Brain pericyte (primary cell): Measurements from ENCODE around the gene AFMID.

ENCODE experiments used
- DNase-seq: peaks from one replicate; pipeline ENCODE4 v3.0.0-alpha.2; 2012; ENCODE audit warnings: low read depth, low spot score

Gene AFMID

DNA sequence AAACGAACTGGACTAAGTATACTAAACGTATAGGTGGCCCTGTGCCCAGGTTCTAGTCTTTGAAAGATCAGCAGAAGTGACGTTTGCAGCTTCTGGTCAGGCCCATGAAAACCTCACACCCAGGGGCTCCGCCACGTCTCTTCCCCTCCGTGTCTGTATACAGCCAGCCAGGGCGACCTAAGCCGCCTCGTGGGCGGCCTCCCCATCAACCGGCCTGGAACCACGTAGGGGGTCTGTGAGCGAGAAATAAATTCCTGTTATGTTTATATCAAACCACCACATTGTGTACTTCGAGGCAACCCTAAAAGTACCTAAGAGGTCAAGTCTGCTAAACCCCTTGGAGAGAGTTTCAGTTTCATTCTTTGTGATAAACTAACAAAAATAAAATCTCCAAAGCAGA is 7.1 kb upstream of the AFMID start:
- peak; percentile 38 for DNase-seq

DNA sequence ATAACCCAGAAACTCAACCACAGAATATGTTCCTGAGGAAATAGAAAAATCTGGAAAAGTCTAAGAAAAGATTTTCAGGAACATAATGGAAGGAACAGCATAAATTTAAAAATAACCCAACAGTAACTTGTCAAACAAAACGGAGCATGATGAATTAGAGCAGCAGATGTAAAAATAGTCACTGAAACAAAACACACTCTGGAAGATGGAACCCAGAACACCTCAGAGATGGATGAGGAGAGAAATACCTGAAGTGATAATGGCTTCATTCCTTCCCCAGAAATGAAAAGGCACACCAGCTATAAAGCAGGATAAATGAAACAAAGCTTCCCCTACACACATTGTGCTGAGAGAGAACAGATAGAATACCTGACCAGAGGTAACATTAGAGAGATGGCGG is 6.7 kb upstream of the AFMID start:
- no peak for DNase-seq

DNA sequence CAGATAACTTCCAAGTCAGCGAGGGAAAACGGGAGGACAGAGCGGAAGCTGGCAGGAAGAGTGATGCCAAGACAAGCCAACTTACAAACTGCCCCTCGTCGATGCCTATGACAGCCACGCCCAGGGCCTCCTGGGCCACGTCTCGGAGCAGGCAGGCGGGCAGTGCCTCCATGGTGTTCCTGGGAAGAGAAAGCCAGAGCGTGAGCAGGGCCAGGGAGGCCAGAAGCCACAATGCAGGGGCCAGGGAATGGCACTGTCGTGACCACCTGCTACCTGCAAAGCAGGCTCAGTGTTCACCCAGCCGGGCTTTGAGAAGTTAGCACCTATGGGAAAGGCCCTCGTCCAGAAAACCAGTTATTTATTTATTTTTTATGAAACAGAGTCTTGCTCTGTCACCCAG is 4.7 kb upstream of the AFMID start:
- DNase-seq, result no peak

DNA sequence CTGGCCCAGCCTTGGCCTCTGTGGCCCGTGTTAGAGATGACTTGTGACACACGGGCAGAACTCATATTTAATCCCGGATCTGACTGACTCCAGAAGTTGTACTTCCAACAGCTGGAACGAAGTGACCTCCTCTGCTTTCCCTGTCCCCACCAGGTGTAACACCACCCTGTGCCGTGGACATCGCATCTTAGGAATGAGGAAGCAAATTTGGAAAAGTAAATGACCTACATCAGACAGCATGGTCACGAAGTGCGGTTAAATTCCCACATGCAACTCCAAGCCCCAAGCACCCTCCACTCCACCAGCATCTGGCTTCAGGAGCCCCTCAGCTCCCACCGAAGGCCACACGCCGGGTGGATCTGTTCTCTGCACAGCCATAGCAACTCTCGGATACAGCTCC is 3.2 kb upstream of the AFMID start:
- DNase-seq, result no peak

DNA sequence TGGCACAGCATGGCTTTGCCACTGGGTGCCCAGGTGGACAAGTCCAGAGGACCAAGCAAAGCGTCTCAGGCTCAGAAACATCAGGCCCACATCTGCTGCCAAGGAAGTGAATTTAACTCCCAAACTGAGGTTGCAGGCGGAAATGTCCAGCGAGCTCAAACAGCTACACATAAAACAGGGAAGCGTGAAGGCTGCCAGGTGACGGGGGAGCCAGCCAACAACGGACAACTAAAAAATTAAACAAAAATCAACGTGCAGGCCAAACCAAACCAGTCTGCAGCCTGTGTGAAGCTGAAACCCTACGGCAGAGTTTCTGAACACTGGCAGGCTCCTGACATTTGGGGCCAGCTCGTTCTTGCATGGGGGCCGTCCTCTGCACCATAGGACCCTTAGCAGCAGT is 2.8 kb upstream of the AFMID start:
- no peak for DNase-seq

DNA sequence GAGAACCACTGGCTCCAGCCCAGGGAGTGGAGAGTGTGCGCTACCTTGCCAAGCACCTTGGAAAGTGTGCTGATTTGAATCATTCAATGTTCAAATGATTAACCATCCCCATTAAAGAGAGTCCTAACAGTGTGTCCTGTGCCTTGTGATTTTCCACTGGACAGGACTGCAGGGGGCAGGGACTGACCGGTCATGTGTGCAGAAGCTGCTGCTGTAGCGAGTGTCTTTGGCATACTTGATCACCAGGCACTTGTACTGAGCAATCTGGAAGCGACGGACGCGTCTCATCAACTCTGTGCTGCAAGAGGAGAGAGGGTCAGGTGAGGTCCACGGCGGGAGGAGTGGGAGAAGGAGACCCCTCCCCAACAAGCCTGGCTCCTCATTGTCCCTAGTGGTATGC is 2.3 kb upstream of the AFMID start:
- no peak for DNase-seq

DNA sequence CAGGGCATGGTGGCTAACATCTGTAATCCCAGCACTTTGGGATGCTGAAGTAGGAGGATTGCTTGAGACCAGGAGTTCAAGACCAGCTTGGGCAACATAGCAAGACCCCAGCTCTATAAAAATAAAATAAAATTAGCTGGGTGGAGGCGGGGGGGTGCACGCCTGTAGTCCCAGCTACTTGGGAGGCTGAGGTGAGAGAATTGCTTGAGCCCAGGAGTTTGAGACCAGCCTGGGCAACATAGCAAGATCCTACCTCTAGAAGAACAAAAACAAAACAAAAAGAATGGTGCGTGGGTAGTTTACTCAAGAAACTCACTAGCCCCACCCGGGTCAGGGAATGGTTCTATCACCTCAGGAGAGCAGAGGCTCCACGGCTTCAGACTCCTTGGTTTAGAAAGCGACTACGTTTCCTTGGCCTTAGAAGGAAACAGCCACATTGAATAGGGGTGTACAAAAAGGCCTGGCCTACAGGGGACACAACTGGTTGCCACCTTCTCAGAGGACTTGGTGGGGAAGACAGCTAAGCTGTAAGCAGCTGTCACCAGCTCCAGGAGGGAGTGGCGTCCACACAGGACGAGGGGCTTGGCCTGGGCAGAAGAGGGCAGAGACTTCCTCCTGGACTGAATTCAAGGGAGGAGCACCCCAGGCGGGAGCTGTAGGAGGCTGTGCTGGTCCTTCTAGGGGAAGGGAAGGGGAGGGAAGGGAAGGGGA is 1.0 kb upstream of the AFMID start:
- DNase-seq, result no peak

DNA sequence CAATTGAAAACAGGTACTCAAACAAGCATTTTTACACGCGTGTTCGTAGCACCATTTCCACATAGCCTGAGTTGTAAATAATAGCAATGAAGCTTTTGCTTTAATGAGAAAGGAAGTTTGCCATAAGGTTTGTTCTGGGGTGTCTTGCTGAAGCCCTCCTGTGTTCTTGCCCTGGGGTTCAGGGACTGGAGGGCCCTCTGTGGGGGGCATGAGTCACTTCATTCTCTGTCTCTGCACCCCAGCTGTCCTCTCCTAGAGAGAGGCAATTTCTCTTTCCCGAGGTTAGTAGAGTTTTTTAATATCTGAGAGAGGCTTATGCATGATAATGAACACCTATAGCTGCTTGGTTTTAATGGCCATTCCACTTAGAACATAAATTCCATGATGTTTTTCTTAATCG is 9.6 kb downstream of the AFMID start:
- no peak for DNase-seq

DNA sequence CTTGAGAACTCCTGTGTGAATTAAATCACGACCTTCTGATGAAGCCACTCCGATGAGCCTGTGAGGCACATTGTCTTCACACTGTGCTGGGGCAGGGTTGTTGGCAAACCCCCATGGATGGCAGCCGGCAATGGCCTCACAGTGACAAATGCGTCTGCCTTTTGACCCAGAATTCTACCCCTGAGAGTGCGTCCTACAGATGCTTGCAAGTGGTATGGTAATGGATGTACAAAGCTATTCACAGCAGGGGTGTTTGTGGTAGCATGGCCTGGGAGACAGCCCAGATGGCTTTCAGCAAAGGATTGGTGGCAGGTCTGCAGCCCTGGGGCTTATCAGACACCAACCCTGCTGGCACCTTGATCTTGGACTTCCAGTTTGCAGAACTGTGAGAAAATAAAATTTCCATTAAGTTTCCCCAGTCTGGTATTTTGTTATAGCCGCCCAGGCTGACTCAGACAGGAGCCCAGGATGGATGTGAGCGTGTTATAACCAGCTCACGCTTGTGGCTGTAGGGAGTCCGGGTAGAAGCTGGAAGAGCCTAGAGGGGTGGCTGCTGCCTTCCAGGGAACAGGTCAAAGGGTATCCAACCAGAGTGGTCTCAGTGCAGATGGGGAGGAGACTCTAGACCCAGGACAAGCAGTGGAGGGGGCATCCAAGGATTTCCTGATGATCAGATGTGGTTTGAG is 10.1 kb downstream of the AFMID start:
- DNase-seq, result no peak

DNA sequence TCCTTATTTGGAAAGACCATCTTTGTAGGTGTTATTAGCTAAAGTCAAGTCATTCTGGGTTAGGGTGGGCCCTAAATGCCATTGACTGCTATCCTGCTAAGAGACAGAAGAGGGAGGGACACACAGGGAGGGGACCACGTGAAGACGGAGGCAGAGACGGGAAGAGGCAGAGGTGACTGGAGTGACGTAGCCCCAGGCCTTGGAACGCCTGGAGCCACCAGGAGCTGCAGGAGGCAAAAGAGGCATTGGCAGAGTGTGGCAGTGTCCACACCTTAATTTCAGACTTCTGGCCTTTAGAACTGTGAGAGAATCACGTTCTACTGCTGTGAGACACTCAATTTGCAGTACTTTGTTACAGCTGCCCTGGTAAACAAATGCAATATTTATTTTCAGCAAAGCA is 13.3 kb downstream of the AFMID start:
- DNase-seq, result no peak

DNA sequence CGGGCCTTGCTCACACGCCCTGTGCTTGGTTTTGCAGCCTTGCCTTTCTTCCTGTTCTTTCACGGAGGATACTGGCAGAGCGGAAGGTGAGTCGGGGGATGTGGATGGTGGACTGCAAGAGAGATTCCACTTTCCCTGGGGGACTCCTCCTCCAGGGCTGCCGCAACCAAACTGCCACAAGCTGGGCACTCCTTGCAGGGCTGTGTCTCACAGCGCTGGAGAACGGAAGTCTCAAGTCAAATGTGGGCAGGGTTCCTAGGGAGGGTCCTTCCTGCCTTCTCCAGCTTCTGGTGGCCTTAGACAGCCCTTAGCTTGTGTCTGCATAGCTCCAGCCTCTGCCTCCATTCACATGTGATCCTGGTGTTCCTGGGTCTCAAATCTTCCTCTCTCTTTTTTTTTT is 15.5 kb downstream of the AFMID start:
- DNase-seq, result no peak

DNA sequence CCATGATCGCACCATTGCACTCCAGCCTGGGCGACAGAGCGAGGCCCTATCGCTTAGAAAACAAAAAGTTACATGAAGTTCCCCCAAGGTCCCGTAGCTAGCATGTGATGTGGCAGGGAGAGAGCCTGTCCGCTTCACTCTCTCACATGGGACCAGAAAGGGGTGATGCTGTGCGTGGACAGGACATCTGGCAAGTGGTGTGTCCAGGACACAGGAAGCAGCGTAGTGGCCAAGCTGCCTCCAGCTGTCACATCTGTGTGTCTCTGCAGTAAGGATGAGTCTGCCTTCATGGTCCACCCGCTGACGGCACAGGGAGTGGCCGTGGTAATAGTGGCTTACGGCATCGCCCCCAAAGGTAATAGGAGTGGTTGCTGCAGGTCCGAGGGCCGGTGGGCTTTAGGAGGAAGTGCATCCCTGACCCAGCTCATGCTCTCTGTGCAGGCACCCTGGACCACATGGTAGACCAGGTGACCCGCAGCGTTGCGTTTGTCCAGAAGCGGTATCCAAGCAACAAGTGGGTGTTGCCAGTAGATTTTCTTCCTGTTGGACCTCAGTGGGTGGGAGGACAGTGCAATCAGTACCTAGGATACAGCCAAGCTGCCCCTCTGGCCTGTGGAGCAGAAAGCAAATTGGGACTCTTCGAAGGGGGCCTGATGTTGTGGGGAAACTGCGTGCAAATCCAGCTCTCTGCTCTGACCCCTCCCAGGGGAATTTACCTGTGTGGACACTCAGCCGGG is 17.4 kb downstream of the AFMID start:
- DNase-seq, result no peak

DNA sequence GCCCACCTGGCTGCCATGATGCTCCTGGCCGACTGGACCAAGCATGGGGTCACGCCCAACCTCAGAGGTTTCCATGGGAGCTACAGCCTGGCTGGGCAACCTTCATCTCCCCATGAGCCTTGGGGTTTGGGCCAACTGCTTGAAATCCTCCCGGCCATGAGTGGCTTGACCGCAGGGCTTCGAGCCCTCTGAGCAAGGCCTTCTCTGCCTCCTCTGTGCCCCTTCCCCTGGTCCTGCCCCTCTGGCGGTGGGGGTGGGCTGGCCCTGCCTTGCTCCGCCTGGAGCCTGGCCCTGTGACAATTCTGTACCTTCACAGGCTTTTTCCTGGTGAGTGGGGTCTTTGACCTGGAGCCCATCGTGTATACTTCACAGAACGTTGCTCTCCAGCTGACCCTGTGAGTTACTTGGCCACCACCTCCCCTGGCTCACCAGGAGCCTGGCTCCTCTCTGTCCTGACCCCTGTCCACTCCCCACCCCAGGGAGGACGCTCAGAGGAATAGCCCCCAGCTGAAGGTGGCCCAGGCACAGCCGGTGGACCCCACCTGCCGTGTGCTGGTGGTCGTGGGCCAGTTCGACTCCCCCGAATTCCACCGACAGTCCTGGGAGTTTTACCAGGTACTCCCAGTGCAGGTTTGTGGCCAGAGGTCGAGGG is 18.1 kb downstream of the AFMID start:
- DNase-seq, result no peak

DNA sequence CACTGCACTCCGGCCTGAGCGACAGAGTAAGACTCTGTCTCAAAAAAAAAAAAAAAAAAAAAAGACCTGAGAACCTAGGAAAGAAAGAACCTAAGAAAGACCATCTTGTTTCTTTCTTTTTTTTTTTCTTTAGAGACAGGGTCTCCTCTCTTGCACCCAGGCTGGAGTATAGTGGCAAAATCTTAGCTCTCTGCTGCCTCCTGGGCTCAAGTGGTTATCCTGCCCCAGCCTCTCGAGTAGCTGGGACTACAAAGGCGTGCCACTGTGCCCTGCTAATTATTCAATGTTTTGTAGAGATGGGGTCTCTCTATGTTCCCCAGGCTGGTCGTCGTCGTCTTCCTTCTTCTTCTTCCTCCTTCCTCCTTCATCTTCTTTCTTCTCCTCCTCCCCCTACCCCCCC is 19.1 kb downstream of the AFMID start:
- no peak for DNase-seq

DNA sequence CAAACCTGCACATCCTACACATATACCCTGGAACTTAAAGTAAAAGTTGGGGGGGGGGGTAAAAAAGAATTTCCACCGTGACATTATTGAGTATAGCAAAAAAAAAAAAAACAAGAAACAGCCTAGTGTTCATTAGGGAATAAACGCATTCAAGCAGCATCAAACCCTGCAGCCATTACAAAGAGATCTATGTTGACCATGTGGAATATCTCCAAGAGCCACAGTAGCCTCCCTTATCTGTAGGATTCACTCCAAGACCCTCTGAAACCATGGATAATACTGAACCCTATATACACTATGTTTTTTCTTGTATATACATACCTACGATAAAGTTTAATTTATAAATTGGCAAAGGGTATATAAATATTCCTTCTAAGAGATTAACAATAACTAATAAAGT is 21.3 kb downstream of the AFMID start:
- no peak for DNase-seq

DNA sequence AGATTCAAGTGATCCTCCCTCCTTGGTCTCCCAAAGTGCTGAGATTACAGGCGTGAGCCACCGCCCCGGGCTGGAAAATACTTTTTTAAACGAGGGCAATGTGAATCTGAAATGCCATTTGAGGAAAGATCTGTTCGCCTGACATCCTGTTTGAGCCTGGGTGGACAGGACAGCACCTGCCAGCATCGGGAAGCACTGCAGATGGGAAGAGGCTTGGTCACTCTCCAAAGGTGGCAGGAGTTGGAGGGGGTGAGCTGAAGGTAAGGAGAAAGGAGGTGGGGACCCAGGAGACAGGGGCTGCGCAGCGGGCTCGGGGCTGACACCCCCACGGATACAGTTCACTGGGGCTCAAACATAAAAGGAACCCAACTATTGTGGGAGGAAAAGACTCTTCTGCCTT is 22.9 kb downstream of the AFMID start:
- no peak for DNase-seq

DNA sequence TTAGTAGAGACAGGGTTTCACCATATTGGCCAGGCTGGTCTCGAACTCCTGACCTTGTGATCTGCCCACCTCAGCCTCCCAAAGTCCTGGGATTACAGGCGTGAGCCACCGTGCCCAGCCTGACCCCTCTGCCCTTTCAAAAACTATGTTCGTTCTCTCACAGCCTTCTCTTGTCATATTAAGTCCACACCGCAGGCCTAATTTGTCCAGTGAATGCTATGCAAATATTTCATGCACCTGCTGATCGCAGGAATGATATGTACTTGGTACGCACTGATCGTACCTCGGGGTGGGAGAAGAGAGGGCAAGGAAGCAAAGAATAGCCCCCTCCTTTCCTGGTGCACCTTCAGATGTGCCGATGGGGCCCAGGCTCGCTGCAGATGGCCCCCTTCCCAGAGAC is 23.9 kb downstream of the AFMID start:
- no peak for DNase-seq

DNA sequence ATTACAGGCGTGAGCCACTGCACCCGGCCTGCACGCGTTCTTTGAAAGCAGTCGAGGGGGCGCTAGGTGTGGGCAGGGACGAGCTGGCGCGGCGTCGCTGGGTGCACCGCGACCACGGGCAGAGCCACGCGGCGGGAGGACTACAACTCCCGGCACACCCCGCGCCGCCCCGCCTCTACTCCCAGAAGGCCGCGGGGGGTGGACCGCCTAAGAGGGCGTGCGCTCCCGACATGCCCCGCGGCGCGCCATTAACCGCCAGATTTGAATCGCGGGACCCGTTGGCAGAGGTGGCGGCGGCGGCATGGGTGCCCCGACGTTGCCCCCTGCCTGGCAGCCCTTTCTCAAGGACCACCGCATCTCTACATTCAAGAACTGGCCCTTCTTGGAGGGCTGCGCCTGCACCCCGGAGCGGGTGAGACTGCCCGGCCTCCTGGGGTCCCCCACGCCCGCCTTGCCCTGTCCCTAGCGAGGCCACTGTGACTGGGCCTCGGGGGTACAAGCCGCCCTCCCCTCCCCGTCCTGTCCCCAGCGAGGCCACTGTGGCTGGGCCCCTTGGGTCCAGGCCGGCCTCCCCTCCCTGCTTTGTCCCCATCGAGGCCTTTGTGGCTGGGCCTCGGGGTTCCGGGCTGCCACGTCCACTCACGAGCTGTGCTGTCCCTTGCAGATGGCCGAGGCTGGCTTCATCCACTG is 27.0 kb downstream of the AFMID start, which contains the start of gene BIRC5:
Gene BIRC5 (plus strand): TSS at position 238 of the 690 bp plus-strand sequence. CDS start 64 bp downstream, at position 302.
- DNase-seq, result no peak

DNA sequence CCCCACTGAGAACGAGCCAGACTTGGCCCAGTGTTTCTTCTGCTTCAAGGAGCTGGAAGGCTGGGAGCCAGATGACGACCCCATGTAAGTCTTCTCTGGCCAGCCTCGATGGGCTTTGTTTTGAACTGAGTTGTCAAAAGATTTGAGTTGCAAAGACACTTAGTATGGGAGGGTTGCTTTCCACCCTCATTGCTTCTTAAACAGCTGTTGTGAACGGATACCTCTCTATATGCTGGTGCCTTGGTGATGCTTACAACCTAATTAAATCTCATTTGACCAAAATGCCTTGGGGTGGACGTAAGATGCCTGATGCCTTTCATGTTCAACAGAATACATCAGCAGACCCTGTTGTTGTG is 27.5 kb downstream of the AFMID start:
- DNase-seq, result no peak

DNA sequence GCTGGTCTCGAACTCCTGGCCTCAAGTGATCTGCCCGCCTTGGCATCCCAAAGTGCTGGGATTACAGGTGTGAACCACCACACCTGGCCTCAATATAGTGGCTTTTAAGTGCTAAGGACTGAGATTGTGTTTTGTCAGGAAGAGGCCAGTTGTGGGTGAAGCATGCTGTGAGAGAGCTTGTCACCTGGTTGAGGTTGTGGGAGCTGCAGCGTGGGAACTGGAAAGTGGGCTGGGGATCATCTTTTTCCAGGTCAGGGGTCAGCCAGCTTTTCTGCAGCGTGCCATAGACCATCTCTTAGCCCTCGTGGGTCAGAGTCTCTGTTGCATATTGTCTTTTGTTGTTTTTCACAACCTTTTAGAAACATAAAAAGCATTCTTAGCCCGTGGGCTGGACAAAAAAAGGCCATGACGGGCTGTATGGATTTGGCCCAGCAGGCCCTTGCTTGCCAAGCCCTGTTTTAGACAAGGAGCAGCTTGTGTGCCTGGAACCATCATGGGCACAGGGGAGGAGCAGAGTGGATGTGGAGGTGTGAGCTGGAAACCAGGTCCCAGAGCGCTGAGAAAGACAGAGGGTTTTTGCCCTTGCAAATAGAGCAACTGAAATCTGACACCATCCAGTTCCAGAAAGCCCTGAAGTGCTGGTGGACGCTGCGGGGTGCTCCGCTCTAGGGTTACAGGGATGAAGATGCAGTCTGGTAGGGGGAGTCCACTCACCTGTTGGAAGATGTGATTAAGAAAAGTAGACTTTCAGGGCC is 32.4 kb downstream of the AFMID start:
- no peak for DNase-seq

DNA sequence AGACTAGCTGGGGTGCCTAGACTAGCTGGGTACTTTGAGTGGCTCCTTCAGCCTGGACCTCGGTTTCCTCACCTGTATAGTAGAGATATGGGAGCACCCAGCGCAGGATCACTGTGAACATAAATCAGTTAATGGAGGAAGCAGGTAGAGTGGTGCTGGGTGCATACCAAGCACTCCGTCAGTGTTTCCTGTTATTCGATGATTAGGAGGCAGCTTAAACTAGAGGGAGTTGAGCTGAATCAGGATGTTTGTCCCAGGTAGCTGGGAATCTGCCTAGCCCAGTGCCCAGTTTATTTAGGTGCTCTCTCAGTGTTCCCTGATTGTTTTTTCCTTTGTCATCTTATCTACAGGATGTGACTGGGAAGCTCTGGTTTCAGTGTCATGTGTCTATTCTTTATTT is 35.9 kb downstream of the AFMID start:
- no peak for DNase-seq
